Liver (tissue), 3 donors: Measurements from ENCODE around the gene SKIC2.

ENCODE experiments used
- FOXA1 ChIP-seq: IDR thresholded peaks from 2 replicates; pipeline ENCODE4 v1.6.1; 2016; ENCODE audit warnings: antibody characterized with exemption
- JUND ChIP-seq, 2 donors: IDR thresholded peaks; 2 replicates each; pipeline ENCODE4 v1.6.1; 2016; ENCODE audit warnings: antibody characterized with exemption in 2 of 2
- RAD21 ChIP-seq, 2 donors: IDR thresholded peaks; 2 replicates each; pipeline ENCODE4 v1.6.1; 2016; ENCODE audit warnings: antibody characterized with exemption in 2 of 2, mild to moderate bottlenecking in 2 of 2
- TAF1 ChIP-seq: conservative IDR thresholded peaks from 2 replicates; pipeline ENCODE4 v1.6.1; 2016; ENCODE audit warnings: antibody characterized with exemption, mild to moderate bottlenecking
- YY1 ChIP-seq: IDR thresholded peaks from 2 replicates; pipeline ENCODE4 v1.6.1; 2016; ENCODE audit warnings: antibody characterized with exemption, mild to moderate bottlenecking
- TF ChIP-seq, protein P1 (sequence below): fragments of 150-350 bp; IDR thresholded peaks from 2 replicates; pipeline ENCODE4 v1.5.1; 2017; ENCODE audit warnings: improper control_type of control experiment, low read depth, low read length; ENCODE audit not compliant: missing input control
- TF ChIP-seq, protein P2 (sequence below): IDR thresholded peaks from 2 replicates; pipeline ENCODE4 v1.6.1; 2016; ENCODE audit warnings: antibody characterized with exemption, mild to moderate bottlenecking
- TF ChIP-seq, protein P3 (sequence below): IDR thresholded peaks from 2 replicates; pipeline ENCODE4 v1.6.1; 2016; ENCODE audit warnings: antibody characterized with exemption
- TF ChIP-seq, protein P4 (sequence below): IDR thresholded peaks from 2 replicates; pipeline ENCODE4 v1.6.1; 2016; ENCODE audit warnings: antibody characterized with exemption
- TF ChIP-seq, protein P5 (sequence below): IDR thresholded peaks from 2 replicates; pipeline ENCODE4 v1.6.1; 2016; ENCODE audit warnings: antibody characterized with exemption
- donor health status: healthy.
- donor health status: healthy.

DNA sequence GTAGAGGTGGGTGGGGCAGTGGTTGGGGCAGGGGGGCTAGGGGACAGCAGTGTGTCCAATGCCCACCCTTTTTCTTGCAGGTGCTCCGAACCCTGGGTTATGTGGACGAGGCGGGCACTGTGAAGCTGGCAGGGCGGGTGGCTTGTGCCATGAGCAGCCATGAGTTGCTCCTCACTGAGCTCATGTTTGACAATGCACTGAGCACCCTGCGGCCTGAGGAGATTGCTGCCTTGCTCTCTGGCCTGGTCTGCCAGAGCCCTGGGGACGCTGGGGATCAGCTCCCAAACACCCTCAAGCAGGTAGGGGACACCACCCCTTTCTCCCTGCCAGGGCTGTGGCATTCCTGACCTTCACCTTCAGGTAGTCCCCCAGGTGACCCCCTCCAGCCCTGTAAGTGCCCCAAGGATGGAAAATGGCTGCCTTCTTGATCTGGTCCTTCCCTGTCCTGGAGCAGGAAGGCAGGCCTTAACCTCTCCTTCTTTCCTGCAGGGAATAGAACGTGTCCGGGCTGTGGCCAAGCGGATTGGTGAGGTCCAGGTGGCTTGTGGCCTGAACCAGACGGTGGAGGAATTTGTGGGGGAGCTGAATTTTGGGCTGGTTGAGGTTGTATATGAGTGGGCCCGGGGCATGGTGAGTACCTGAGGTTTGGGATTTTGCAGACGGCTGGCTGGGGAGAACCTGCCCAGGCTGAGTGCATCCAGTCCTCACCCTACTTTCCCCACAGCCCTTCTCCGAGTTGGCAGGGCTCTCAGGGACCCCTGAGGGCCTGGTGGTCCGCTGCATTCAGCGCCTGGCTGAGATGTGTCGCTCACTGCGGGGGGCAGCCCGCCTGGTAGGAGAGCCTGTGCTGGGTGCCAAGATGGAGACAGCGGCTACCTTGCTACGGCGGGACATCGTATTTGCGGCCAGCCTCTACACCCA lies 10.1 kb downstream of the SKIC2 start:
- no peak for TF ChIP-seq JUND (IDR thresholded peaks at IDR 0.05)
- TF ChIP-seq, protein P1, sequence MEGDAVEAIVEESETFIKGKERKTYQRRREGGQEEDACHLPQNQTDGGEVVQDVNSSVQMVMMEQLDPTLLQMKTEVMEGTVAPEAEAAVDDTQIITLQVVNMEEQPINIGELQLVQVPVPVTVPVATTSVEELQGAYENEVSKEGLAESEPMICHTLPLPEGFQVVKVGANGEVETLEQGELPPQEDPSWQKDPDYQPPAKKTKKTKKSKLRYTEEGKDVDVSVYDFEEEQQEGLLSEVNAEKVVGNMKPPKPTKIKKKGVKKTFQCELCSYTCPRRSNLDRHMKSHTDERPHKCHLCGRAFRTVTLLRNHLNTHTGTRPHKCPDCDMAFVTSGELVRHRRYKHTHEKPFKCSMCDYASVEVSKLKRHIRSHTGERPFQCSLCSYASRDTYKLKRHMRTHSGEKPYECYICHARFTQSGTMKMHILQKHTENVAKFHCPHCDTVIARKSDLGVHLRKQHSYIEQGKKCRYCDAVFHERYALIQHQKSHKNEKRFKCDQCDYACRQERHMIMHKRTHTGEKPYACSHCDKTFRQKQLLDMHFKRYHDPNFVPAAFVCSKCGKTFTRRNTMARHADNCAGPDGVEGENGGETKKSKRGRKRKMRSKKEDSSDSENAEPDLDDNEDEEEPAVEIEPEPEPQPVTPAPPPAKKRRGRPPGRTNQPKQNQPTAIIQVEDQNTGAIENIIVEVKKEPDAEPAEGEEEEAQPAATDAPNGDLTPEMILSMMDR: no peak
- no peak for TF ChIP-seq YY1
- TF ChIP-seq, protein P2, sequence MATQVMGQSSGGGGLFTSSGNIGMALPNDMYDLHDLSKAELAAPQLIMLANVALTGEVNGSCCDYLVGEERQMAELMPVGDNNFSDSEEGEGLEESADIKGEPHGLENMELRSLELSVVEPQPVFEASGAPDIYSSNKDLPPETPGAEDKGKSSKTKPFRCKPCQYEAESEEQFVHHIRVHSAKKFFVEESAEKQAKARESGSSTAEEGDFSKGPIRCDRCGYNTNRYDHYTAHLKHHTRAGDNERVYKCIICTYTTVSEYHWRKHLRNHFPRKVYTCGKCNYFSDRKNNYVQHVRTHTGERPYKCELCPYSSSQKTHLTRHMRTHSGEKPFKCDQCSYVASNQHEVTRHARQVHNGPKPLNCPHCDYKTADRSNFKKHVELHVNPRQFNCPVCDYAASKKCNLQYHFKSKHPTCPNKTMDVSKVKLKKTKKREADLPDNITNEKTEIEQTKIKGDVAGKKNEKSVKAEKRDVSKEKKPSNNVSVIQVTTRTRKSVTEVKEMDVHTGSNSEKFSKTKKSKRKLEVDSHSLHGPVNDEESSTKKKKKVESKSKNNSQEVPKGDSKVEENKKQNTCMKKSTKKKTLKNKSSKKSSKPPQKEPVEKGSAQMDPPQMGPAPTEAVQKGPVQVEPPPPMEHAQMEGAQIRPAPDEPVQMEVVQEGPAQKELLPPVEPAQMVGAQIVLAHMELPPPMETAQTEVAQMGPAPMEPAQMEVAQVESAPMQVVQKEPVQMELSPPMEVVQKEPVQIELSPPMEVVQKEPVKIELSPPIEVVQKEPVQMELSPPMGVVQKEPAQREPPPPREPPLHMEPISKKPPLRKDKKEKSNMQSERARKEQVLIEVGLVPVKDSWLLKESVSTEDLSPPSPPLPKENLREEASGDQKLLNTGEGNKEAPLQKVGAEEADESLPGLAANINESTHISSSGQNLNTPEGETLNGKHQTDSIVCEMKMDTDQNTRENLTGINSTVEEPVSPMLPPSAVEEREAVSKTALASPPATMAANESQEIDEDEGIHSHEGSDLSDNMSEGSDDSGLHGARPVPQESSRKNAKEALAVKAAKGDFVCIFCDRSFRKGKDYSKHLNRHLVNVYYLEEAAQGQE: no peak
- no peak for TF ChIP-seq FOXA1
- TF ChIP-seq, protein P3, sequence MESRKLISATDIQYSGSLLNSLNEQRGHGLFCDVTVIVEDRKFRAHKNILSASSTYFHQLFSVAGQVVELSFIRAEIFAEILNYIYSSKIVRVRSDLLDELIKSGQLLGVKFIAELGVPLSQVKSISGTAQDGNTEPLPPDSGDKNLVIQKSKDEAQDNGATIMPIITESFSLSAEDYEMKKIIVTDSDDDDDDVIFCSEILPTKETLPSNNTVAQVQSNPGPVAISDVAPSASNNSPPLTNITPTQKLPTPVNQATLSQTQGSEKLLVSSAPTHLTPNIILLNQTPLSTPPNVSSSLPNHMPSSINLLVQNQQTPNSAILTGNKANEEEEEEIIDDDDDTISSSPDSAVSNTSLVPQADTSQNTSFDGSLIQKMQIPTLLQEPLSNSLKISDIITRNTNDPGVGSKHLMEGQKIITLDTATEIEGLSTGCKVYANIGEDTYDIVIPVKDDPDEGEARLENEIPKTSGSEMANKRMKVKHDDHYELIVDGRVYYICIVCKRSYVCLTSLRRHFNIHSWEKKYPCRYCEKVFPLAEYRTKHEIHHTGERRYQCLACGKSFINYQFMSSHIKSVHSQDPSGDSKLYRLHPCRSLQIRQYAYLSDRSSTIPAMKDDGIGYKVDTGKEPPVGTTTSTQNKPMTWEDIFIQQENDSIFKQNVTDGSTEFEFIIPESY: no peak
- TF ChIP-seq RAD21 (IDR thresholded peaks at IDR 0.05): no peak
- TF ChIP-seq, protein P4, sequence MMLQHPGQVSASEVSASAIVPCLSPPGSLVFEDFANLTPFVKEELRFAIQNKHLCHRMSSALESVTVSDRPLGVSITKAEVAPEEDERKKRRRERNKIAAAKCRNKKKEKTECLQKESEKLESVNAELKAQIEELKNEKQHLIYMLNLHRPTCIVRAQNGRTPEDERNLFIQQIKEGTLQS: no peak
- TF ChIP-seq, protein P5, sequence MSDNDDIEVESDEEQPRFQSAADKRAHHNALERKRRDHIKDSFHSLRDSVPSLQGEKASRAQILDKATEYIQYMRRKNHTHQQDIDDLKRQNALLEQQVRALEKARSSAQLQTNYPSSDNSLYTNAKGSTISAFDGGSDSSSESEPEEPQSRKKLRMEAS: no peak
- TF ChIP-seq TAF1: no peak
